Right atrium auricular region (tissue), 2 donors: ENCODE results near the gene SLC36A1. TPM values are rescaled to one million over a fixed set of nuclear protein-coding genes. Genes with fewer than 3 reads are reported as not detected.

ENCODE experiments used
- DNase-seq: peaks from one replicate; pipeline ENCODE4 v3.0.0-alpha.2; 2019; ENCODE audit warnings: low spot score
- H3K27ac ChIP-seq, 2 donors: fragments of 200-600 bp; sonication (generic); 1 replicate in 1 of 2; 2 replicates in 1 of 2; pipeline ENCODE4 v1.5.1; 2016 to 2019
- H3K27me3 ChIP-seq, 2 donors: fragments of 200-600 bp; sonication (generic); one replicate each; pipeline versions ENCODE4 v1.5.1 to v1.6.0; 2017 to 2019
- H3K36me3 ChIP-seq: fragments of 200-600 bp; sonication (generic); one replicate; pipeline ENCODE4 v1.5.1; 2016
- H3K4me1 ChIP-seq, 2 donors: fragments of 200-600 bp; sonication (generic); one replicate each; pipeline versions ENCODE4 v1.5.1 to v1.6.0; 2017 to 2019
- H3K4me3 ChIP-seq, 2 donors: fragments of 200-600 bp; sonication (generic); 1 replicate in 1 of 2; 2 replicates in 1 of 2; pipeline ENCODE4 v1.5.1; 2017 to 2019; ENCODE audit warnings: mild to moderate bottlenecking in 1 of 2, moderate library complexity in 1 of 2
- H3K9me3 ChIP-seq, 2 donors: fragments of 200-600 bp; sonication (generic); one replicate each; pipeline ENCODE4 v1.5.1; 2019
- CTCF ChIP-seq, 2 donors: fragments of 200-600 bp; sonication (generic); IDR thresholded peaks; one replicate each; pipeline ENCODE4 v1.5.1; 2019; ENCODE audit warnings: antibody characterized with exemption in 2 of 2
- total RNA-seq, 2 donors: library from RNA; depleted of rRNA; stranded (reverse); fragments of >200 nt; gene quantifications; one replicate each; pipeline ENCODE4 v1.1.0, GENCODE V29; 2016

The SLC36A1 gene
- total RNA-seq, 2 donors from 2014 or later = 3.9 to 5.8 TPM

- Histone ChIP-seq H3K4me3 (no peak overlapping the region), H3K9me3 (no peaks in the 10 kb centered on the region), H3K36me3 (peaks cover 24% of the 10 kb centered on the region), H3K27me3 (no peaks in the 10 kb centered on the region), H3K27ac (no peak overlapping the region), H3K4me1 (peaks cover 0 to 10% of the 10 kb centered on the region in 2 donors)
- peak in 1 of 2 donors; percentile 18 for TF ChIP-seq CTCF (IDR thresholded peaks at IDR 0.05)
- DNase-seq = no peak
Measured at GRCh38 chr5:151463137-151464029, 16.0 kb downstream of the SLC36A1 start.

GRCh38 chr5:151464101-151464500 lies 16.7 kb downstream of the SLC36A1 start:
- no peak for DNase-seq
- H3K9me3 ChIP-seq = no peaks in the 10 kb centered on the region
- H3K36me3 ChIP-seq = peaks cover 19% of the 10 kb centered on the region
- H3K27me3 ChIP-seq = no peaks in the 10 kb centered on the region
- peaks cover 0 to 10% of the 10 kb centered on the region in 2 donors for H3K4me1 ChIP-seq
- no peak overlapping the region for H3K27ac ChIP-seq
- H3K4me3 ChIP-seq = no peak overlapping the region
- TF ChIP-seq CTCF (IDR thresholded peaks at IDR 0.05) = no peak

- no peak for TF ChIP-seq CTCF (IDR thresholded peaks at IDR 0.05)
- Histone ChIP-seq H3K4me1 (no peaks in the 10 kb centered on the region), H3K36me3 (peaks cover 19% of the 10 kb centered on the region)
Measured at GRCh38 chr5:151465476-151465875, 18.1 kb downstream of the SLC36A1 start.

GRCh38 chr5:151467576-151467975 lies 20.2 kb downstream of the SLC36A1 start:
- H3K4me1 ChIP-seq = no peaks in the 10 kb centered on the region
- no peak overlapping the region for H3K27ac ChIP-seq
- DNase-seq = no peak
- no peak for TF ChIP-seq CTCF (IDR thresholded peaks at IDR 0.05)
- H3K36me3 ChIP-seq = peaks cover 19% of the 10 kb centered on the region
- no peaks in the 10 kb centered on the region for H3K9me3 ChIP-seq
- H3K4me3 ChIP-seq = no peak overlapping the region
- H3K27me3 ChIP-seq = no peaks in the 10 kb centered on the region

More at GRCh38 chr5:151465476-151465875, 18.1 kb downstream of the SLC36A1 start:
- Histone ChIP-seq H3K27me3 (no peaks in the 10 kb centered on the region), H3K27ac (no peak overlapping the region), H3K9me3 (no peaks in the 10 kb centered on the region), H3K4me3 (no peak overlapping the region)
- DNase-seq = no peak

- DNase-seq = no peak
- Histone ChIP-seq H3K27ac (no peak overlapping the region), H3K9me3 (no peaks in the 10 kb centered on the region), H3K4me1 (no peaks in the 10 kb centered on the region), H3K4me3 (no peak overlapping the region), H3K27me3 (no peaks in the 10 kb centered on the region), H3K36me3 (peaks cover 15% of the 10 kb centered on the region)
- no peak for TF ChIP-seq CTCF (IDR thresholded peaks at IDR 0.05)
Measured at GRCh38 chr5:151469386-151469785, 22.0 kb downstream of the SLC36A1 start.
